Esophagus muscularis mucosa (tissue), 3 donors: Measurements from ENCODE around the gene LRCOL1.

ENCODE experiments used
- EP300 ChIP-seq: sonication (generic); formaldehyde crosslinking; IDR thresholded peaks from one replicate; pipeline ENCODE4 v1.6.1; 2017; ENCODE audit warnings: antibody characterized with exemption
- TF ChIP-seq, protein P1 (sequence below), 3 experiments: fragments of 200-600 bp in 2 of 3; fragments of 450-650 bp in 1 of 3; sonication (generic) in 2 of 3; IDR thresholded peaks; one replicate each; pipeline ENCODE4 v1.5.1; 2017 to 2019; ENCODE audit warnings: antibody characterized with exemption in 3 of 3, mild to moderate bottlenecking in 2 of 3, moderate library complexity in 1 of 3

DNA sequence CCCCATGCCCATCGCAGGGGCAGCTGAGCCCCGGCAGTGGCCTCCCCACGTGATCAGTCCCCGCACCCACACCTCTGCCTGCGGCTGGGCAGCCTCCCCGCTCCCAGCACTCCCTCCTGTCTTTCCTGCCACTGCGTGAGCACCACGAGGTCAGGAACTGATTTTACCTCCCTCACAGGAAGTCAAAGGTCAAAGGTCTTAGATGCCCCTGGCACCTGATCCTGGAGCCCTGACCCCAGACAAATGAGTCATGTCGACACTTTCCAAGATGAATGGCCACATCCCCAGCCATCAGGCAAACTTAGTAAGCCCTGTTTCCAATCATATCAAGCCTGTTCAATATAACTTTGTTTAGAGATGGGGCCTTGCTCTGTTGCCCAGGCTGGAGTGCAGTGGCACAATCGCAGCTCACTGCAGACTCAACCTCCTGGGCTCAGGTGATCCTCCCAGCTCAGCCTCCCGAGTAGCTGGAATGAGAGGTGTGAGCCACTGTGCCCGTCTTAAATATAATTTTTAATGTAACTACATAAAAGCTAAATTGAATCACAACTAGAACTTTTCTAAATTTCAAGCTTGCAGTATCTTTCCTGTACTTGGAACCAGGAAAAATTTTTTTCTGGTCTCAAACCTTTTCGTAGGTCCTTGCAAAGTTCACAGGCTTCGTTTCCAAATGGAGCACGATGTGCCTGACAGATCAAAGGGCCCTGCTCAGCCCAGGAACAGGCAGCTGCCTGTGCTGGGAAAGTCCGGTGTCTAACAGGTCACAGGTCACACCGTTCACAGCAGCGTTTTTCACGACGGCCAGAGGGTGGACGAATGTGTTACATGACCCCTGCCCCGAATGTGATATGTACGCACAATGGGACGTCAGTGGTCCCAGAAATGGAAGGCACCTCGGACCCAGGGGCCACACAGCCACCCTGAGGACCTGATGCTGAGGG lies 1.9 kb downstream of the LRCOL1 start:
- TF ChIP-seq, protein P1, sequence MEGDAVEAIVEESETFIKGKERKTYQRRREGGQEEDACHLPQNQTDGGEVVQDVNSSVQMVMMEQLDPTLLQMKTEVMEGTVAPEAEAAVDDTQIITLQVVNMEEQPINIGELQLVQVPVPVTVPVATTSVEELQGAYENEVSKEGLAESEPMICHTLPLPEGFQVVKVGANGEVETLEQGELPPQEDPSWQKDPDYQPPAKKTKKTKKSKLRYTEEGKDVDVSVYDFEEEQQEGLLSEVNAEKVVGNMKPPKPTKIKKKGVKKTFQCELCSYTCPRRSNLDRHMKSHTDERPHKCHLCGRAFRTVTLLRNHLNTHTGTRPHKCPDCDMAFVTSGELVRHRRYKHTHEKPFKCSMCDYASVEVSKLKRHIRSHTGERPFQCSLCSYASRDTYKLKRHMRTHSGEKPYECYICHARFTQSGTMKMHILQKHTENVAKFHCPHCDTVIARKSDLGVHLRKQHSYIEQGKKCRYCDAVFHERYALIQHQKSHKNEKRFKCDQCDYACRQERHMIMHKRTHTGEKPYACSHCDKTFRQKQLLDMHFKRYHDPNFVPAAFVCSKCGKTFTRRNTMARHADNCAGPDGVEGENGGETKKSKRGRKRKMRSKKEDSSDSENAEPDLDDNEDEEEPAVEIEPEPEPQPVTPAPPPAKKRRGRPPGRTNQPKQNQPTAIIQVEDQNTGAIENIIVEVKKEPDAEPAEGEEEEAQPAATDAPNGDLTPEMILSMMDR (IDR thresholded peaks at IDR 0.05) = no peak
- no peak for TF ChIP-seq EP300
